ENCODE measurements around the gene PACRG. TPM values are rescaled to one million over a fixed set of nuclear protein-coding genes. Genes with fewer than 3 reads are reported as not detected.

Gene PACRG
- total and polyA plus RNA-seq, 2 experiments from 2014 or later, result 0.17 to 0.68 TPM

GRCh38 chr6:163177007-163177406 lies 449.2 kb downstream of the PACRG start:
- H3K4me3 ChIP-seq, result no peak overlapping the region
- H3K36me3 Mint-ChIP-seq (ENCODE audit: low read depth), result no peaks in the 10 kb centered on the region
- H3K79me2 ChIP-seq (replicated peaks; ENCODE audit: insufficient read depth), result no peaks in the 10 kb centered on the region
- H3K4me3 Mint-ChIP-seq, result no peak overlapping the region
- H3K9me2 ChIP-seq (ENCODE audit: insufficient read depth), result no peaks in the 10 kb centered on the region
- H3F3A ChIP-seq (replicated peaks; ENCODE audit: low read depth), result no peaks in the 10 kb centered on the region
- H3K36me3 ChIP-seq (ENCODE audit: insufficient read depth), result no peaks in the 10 kb centered on the region
- H4K20me1 ChIP-seq (replicated peaks; ENCODE audit: insufficient read depth), result no peaks in the 10 kb centered on the region
- no peaks in the 10 kb centered on the region for H3K9me3 Mint-ChIP-seq
- H3K27me3 ChIP-seq (ENCODE audit: insufficient read depth), result no peaks in the 10 kb centered on the region
- H3K27me3 Mint-ChIP-seq (ENCODE audit: insufficient read depth, low read depth, poor library complexity), result peaks cover 5% of the 10 kb centered on the region
- no peak overlapping the region for H2AFZ ChIP-seq
- no peak for ATAC-seq
- TF ChIP-seq, protein P1, sequence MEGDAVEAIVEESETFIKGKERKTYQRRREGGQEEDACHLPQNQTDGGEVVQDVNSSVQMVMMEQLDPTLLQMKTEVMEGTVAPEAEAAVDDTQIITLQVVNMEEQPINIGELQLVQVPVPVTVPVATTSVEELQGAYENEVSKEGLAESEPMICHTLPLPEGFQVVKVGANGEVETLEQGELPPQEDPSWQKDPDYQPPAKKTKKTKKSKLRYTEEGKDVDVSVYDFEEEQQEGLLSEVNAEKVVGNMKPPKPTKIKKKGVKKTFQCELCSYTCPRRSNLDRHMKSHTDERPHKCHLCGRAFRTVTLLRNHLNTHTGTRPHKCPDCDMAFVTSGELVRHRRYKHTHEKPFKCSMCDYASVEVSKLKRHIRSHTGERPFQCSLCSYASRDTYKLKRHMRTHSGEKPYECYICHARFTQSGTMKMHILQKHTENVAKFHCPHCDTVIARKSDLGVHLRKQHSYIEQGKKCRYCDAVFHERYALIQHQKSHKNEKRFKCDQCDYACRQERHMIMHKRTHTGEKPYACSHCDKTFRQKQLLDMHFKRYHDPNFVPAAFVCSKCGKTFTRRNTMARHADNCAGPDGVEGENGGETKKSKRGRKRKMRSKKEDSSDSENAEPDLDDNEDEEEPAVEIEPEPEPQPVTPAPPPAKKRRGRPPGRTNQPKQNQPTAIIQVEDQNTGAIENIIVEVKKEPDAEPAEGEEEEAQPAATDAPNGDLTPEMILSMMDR (conservative IDR thresholded peaks at IDR 0.05; ENCODE audit: low read depth in 2 of 2), result no peak
- TF ChIP-seq POLR2AphosphoS5 (IDR thresholded peaks at IDR 0.05; ENCODE audit: low read depth) (no peak), ZNF331 (CRISPR knock-in tag; IDR thresholded peaks at IDR 0.05; ENCODE audit: low read depth) (no peak), JUNB (IDR thresholded peaks at IDR 0.05; ENCODE audit: unreplicated experiment) (no peak), STAT1 (IDR thresholded peaks at IDR 0.05; ENCODE audit: unreplicated experiment) (no peak), EZH2phosphoT487 (IDR thresholded peaks at IDR 0.05; ENCODE audit: unreplicated experiment) (no peak), CREB1 (CRISPR knock-in tag; IDR thresholded peaks at IDR 0.05; ENCODE audit: low read depth) (no peak), NANOG (IDR thresholded peaks at IDR 0.05; ENCODE audit: borderline replicate concordance) (no peak), EZH2 (IDR thresholded peaks at IDR 0.05; ENCODE audit: low read depth, unreplicated experiment) (no peak), REST (IDR thresholded peaks at IDR 0.05; ENCODE audit: unreplicated experiment) (no peak), ZNF114 (CRISPR knock-in tag; IDR thresholded peaks at IDR 0.05) (no peak)
- TF ChIP-seq, protein P2, sequence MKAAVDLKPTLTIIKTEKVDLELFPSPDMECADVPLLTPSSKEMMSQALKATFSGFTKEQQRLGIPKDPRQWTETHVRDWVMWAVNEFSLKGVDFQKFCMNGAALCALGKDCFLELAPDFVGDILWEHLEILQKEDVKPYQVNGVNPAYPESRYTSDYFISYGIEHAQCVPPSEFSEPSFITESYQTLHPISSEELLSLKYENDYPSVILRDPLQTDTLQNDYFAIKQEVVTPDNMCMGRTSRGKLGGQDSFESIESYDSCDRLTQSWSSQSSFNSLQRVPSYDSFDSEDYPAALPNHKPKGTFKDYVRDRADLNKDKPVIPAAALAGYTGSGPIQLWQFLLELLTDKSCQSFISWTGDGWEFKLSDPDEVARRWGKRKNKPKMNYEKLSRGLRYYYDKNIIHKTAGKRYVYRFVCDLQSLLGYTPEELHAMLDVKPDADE (IDR thresholded peaks at IDR 0.05), result no peak
- TF ChIP-seq, protein P3, sequence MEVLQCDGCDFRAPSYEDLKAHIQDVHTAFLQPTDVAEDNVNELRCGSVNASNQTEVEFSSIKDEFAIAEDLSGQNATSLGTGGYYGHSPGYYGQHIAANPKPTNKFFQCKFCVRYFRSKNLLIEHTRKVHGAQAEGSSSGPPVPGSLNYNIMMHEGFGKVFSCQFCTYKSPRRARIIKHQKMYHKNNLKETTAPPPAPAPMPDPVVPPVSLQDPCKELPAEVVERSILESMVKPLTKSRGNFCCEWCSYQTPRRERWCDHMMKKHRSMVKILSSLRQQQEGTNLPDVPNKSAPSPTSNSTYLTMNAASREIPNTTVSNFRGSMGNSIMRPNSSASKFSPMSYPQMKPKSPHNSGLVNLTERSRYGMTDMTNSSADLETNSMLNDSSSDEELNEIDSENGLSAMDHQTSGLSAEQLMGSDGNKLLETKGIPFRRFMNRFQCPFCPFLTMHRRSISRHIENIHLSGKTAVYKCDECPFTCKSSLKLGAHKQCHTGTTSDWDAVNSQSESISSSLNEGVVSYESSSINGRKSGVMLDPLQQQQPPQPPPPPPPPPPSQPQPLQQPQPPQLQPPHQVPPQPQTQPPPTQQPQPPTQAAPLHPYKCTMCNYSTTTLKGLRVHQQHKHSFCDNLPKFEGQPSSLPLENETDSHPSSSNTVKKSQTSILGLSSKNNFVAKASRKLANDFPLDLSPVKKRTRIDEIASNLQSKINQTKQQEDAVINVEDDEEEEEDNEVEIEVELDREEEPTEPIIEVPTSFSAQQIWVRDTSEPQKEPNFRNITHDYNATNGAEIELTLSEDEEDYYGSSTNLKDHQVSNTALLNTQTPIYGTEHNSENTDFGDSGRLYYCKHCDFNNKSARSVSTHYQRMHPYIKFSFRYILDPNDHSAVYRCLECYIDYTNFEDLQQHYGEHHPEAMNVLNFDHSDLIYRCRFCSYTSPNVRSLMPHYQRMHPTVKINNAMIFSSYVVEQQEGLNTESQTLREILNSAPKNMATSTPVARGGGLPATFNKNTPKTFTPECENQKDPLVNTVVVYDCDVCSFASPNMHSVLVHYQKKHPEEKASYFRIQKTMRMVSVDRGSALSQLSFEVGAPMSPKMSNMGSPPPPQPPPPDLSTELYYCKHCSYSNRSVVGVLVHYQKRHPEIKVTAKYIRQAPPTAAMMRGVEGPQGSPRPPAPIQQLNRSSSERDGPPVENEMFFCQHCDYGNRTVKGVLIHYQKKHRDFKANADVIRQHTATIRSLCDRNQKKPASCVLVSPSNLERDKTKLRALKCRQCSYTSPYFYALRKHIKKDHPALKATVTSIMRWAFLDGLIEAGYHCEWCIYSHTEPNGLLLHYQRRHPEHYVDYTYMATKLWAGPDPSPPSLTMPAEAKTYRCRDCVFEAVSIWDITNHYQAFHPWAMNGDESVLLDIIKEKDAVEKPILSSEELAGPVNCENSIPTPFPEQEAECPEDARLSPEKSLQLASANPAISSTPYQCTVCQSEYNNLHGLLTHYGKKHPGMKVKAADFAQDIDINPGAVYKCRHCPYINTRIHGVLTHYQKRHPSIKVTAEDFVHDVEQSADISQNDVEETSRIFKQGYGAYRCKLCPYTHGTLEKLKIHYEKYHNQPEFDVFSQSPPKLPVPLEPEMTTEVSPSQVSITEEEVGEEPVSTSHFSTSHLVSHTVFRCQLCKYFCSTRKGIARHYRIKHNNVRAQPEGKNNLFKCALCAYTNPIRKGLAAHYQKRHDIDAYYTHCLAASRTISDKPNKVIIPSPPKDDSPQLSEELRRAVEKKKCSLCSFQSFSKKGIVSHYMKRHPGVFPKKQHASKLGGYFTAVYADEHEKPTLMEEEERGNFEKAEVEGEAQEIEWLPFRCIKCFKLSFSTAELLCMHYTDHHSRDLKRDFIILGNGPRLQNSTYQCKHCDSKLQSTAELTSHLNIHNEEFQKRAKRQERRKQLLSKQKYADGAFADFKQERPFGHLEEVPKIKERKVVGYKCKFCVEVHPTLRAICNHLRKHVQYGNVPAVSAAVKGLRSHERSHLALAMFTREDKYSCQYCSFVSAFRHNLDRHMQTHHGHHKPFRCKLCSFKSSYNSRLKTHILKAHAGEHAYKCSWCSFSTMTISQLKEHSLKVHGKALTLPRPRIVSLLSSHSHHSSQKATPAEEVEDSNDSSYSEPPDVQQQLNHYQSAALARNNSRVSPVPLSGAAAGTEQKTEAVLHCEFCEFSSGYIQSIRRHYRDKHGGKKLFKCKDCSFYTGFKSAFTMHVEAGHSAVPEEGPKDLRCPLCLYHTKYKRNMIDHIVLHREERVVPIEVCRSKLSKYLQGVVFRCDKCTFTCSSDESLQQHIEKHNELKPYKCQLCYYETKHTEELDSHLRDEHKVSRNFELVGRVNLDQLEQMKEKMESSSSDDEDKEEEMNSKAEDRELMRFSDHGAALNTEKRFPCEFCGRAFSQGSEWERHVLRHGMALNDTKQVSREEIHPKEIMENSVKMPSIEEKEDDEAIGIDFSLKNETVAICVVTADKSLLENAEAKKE (CRISPR knock-in tag; IDR thresholded peaks at IDR 0.05), result no peak
- DNase-seq (ENCODE audit: low spot score), result no peak
- H3K4me1 ChIP-seq (ENCODE audit: insufficient read depth), result peaks cover 7% of the 10 kb centered on the region
- peaks cover 18% of the 10 kb centered on the region; the same call in 2 of the 3 replicates for H3K4me1 Mint-ChIP-seq
- H3K4me2 ChIP-seq, result no peak overlapping the region
- H3K27ac ChIP-seq (ENCODE audit: low read depth), result no peak overlapping the region
- H3K27ac Mint-ChIP-seq, result no peak overlapping the region
